ENCODE results near the gene CYP1A2. TPM values are rescaled to one million over a fixed set of nuclear protein-coding genes. Genes with fewer than 3 reads are reported as not detected.
A peak's percentile ranks its signal among the peaks of the same experiment; 100 is the strongest.

The CYP1A2 gene
- total and polyA plus RNA-seq, 12 donors = 0.11 TPM; not detected in 11

GRCh38 chr15:74776821-74777768, 28.4 kb downstream of the CYP1A2 start:
- Histone ChIP-seq H3K27ac (peak overlapping the region in 8 of 10 donors; percentile 19 to 96 (median 37)), H3K4me3 (peak overlapping the region in 1 of 10 donors; percentile 12), H3K36me3 (no peaks in the 10 kb centered on the region), H3K4me1 (peaks cover 15 to 81% (median 33%) of the 10 kb centered on the region in 9 donors), H3K9me3 (no peaks in the 10 kb centered on the region), H3K27me3 (no peaks in the 10 kb centered on the region)
- ATAC-seq (peak in 4 of 8 donors; percentile 7 to 31 (median 17)), DNase-seq (no peak)
- WGBS, 2 donors = 13 to 18% methylated on average over 13 of the region's 13 CpGs
- intact Hi-C loops (cut with DNase I) = loop anchor here in 4 of 10 donors (5.0 to 10.0 kb wide), 4 partner anchors 58 to 402 kb away; partner anchors contain the start of gene FAM219B (in 1 of the 4)
- no peak for TF ChIP-seq CTCF (IDR thresholded peaks at IDR 0.05)

GRCh38 chr15:74777769-74778598, 29.3 kb downstream of the CYP1A2 start:
- no peak for DNase-seq
- H3K27ac ChIP-seq = peak overlapping the region in 3 of 10 donors; percentile 34 to 96 (median 41)

GRCh38 chr15:74778599-74778970, 29.9 kb downstream of the CYP1A2 start:
- WGBS, 2 donors = 97 to 99% methylated on average over 5 of the region's 5 CpGs
- H3K4me1 ChIP-seq = peaks cover 23 to 90% (median 43%) of the 10 kb centered on the region in 9 donors
- H3K36me3 ChIP-seq = no peaks in the 10 kb centered on the region
- no peak for DNase-seq
- intact Hi-C loops (cut with DNase I) = loop anchor here in 4 of 10 donors (5.0 to 10.0 kb wide), 4 partner anchors 56 to 404 kb away; partner anchors contain the start of gene FAM219B (in 1 of the 4)
- H3K27me3 ChIP-seq = no peaks in the 10 kb centered on the region
- no peaks in the 10 kb centered on the region for H3K9me3 ChIP-seq
- peak overlapping the region in 1 of 10 donors; percentile 96 for H3K27ac ChIP-seq
- TF ChIP-seq CTCF (IDR thresholded peaks at IDR 0.05) = no peak
- ATAC-seq = no peak
- no peak overlapping the region for H3K4me3 ChIP-seq

More at GRCh38 chr15:74777769-74778598, 29.3 kb downstream of the CYP1A2 start:
- Histone ChIP-seq H3K4me1 (peaks cover 17 to 84% (median 37%) of the 10 kb centered on the region in 9 donors), H3K27me3 (no peaks in the 10 kb centered on the region), H3K9me3 (no peaks in the 10 kb centered on the region), H3K4me3 (no peak overlapping the region), H3K36me3 (no peaks in the 10 kb centered on the region)
- intact Hi-C loops (cut with DNase I) = loop anchor here in 4 of 10 donors (5.0 to 10.0 kb wide), 4 partner anchors 57 to 403 kb away; partner anchors contain the start of gene FAM219B (in 1 of the 4)
- TF ChIP-seq CTCF (IDR thresholded peaks at IDR 0.05) = no peak
- ATAC-seq = no peak
- 87 to 90% methylated on average over 6 of the region's 6 CpGs for WGBS, 2 donors
